KOPT-K1 (cell line): ENCODE data around the gene DHX30.

ENCODE experiments used
- H3K27ac ChIP-seq: fragments of 200-600 bp; sonication (generic); 2 replicates; pipeline ENCODE4 v1.5.1; 2016; ENCODE audit warnings: antibody characterized with exemption, mild to moderate bottlenecking, low read depth, low read length; ENCODE audit not compliant: poor library complexity, severe bottlenecking
- H3K36me3 ChIP-seq: fragments of 200-600 bp; sonication (generic); 2 replicates; pipeline ENCODE4 v1.5.1; 2017; ENCODE audit warnings: antibody characterized with exemption, mild to moderate bottlenecking, low read length, moderate library complexity; ENCODE audit not compliant: insufficient read depth
- H3K9me3 ChIP-seq: fragments of 200-600 bp; sonication (generic); 2 replicates; pipeline ENCODE4 v1.5.1; 2017; ENCODE audit warnings: antibody characterized with exemption, low read length, mild to moderate bottlenecking; ENCODE audit not compliant: insufficient read depth, poor library complexity, severe bottlenecking

DHX30 gene

GRCh38 chr3:47897954-47898353 lies 95.0 kb downstream of the DHX30 start:
- Histone ChIP-seq H3K9me3 (no peaks in the 10 kb centered on the region), H3K36me3 (peaks cover 38% of the 10 kb centered on the region), H3K27ac (no peak overlapping the region)

GRCh38 chr3:47899495-47900108 lies 96.7 kb downstream of the DHX30 start:
- Histone ChIP-seq H3K36me3 (peaks cover 33% of the 10 kb centered on the region), H3K27ac (no peak overlapping the region), H3K9me3 (no peaks in the 10 kb centered on the region)
